ENCODE measurements around the gene TMEM150B. TPM values are rescaled to one million over a fixed set of nuclear protein-coding genes. Genes with fewer than 3 reads are reported as not detected.

The TMEM150B gene
- total RNA-seq, 4 donors from 2014 or later, result 1.3 TPM; not detected in 3

- TF ChIP-seq POLR2A (IDR thresholded peaks at IDR 0.05), result no peak
- TF ChIP-seq, protein P1, sequence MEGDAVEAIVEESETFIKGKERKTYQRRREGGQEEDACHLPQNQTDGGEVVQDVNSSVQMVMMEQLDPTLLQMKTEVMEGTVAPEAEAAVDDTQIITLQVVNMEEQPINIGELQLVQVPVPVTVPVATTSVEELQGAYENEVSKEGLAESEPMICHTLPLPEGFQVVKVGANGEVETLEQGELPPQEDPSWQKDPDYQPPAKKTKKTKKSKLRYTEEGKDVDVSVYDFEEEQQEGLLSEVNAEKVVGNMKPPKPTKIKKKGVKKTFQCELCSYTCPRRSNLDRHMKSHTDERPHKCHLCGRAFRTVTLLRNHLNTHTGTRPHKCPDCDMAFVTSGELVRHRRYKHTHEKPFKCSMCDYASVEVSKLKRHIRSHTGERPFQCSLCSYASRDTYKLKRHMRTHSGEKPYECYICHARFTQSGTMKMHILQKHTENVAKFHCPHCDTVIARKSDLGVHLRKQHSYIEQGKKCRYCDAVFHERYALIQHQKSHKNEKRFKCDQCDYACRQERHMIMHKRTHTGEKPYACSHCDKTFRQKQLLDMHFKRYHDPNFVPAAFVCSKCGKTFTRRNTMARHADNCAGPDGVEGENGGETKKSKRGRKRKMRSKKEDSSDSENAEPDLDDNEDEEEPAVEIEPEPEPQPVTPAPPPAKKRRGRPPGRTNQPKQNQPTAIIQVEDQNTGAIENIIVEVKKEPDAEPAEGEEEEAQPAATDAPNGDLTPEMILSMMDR (IDR thresholded peaks at IDR 0.05), result no peak
- intact Hi-C loops (cut with DNase I), result no loop called here
- Histone ChIP-seq H3K27ac (no peak overlapping the region), H3K9me3 (no peaks in the 10 kb centered on the region), H3K4me3 (replicated peaks in 1 of 3) (no peak overlapping the region), H3K4me1 (no peaks in the 10 kb centered on the region), H3K36me3 (no peaks in the 10 kb centered on the region), H3K27me3 (no peaks in the 10 kb centered on the region)
- DNase-seq, result no peak
- 89 to 92% methylated on average over 7 to 8 of the region's 9 CpGs for WGBS, 2 donors
Measured at GRCh38 chr19:55289117-55289796, 35.9 kb downstream of the TMEM150B start.

GRCh38 chr19:55287361-55288079 lies 37.6 kb downstream of the TMEM150B start:
- H3K9me3 ChIP-seq, result no peaks in the 10 kb centered on the region
- H3K36me3 ChIP-seq, result no peaks in the 10 kb centered on the region
- H3K27me3 ChIP-seq, result no peaks in the 10 kb centered on the region
- TF ChIP-seq, protein P1 (IDR thresholded peaks at IDR 0.05), result no peak
- no peak for TF ChIP-seq POLR2A (IDR thresholded peaks at IDR 0.05)
- no peak overlapping the region for H3K27ac ChIP-seq
- no peaks in the 10 kb centered on the region for H3K4me1 ChIP-seq
- no peak overlapping the region for H3K4me3 ChIP-seq (replicated peaks in 1 of 3)
- WGBS, 2 donors, result 89 to 94% methylated on average over 11 to 14 of the region's 21 CpGs
- intact Hi-C loops (cut with DNase I), result no loop called here
- no peak for DNase-seq

DNA sequence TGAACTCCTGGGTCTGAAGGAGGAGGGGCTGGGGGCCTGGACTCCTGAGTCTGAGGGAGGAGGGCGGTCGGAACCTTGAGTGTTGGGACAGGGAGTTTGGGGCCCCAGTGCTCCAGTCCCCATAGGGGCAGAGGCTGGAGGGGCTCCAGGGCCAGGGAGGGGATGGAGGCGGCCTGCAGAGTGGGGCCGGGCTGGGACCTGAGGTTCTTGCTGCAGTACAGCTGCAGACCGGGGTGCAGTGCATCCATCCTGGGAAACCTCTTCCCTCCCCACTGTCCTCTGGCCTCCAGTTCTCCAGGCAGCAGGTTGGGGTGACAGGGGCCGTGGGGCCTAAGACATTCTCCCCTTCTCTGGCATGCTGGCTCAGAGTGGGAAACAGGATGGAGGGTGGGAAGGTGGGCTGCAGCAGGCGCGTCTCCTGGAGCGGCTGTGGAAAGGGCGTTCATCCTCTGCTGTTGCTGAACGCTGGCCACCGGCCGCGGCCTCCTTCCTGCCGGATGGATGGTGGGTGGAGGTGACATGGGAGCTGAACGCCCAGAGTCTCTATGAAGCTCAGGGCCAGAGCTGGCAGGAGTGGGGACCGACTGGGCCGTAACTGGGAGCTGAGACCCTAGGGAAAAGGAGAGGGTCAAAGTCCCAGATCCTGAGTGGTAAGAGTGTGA lies 39.8 kb downstream of the TMEM150B start:
- no peaks in the 10 kb centered on the region for H3K9me3 ChIP-seq
- no peak for DNase-seq
- no peak overlapping the region for H3K27ac ChIP-seq

GRCh38 chr19:55284405-55285058 lies 40.6 kb downstream of the TMEM150B start:
- Histone ChIP-seq H3K27ac (peak overlapping the region in 2 of 3 donors; percentile 17 to 58), H3K4me1 (peaks cover under 1 to 6% of the 10 kb centered on the region in 2 donors), H3K36me3 (no peaks in the 10 kb centered on the region), H3K9me3 (no peaks in the 10 kb centered on the region), H3K4me3 (replicated peaks in 1 of 3) (peak overlapping the region in 1 of 3 donors; percentile 32), H3K27me3 (no peaks in the 10 kb centered on the region)
- intact Hi-C loops (cut with DNase I), result no loop called here
- TF ChIP-seq POLR2A (IDR thresholded peaks at IDR 0.05), result no peak
- TF ChIP-seq, protein P1 (IDR thresholded peaks at IDR 0.05), result no peak
- 57% methylated on average over 1 of the region's 16 CpGs; no CpG with 5 or more reads in 1 of the 2 donors for WGBS, 2 donors
- DNase-seq, result no peak

More for the DNA sequence above, 39.8 kb downstream of the TMEM150B start:
- TF ChIP-seq POLR2A (IDR thresholded peaks at IDR 0.05), result no peak
- TF ChIP-seq, protein P1 (IDR thresholded peaks at IDR 0.05), result no peak
- Histone ChIP-seq H3K4me1 (peaks cover 0 to 3% of the 10 kb centered on the region in 2 donors), H3K36me3 (no peaks in the 10 kb centered on the region), H3K27me3 (no peaks in the 10 kb centered on the region), H3K4me3 (replicated peaks in 1 of 3) (no peak overlapping the region)
- WGBS, 2 donors, result 53 to 54% methylated on average over 16 of the region's 18 CpGs
- intact Hi-C loops (cut with DNase I), result no loop called here
